GM12891 (cell line): Measurements from ENCODE around the gene ZNF236.

Source experiments
- PAX5 ChIP-seq: IDR thresholded peaks from 2 replicates; pipeline ENCODE4 v1.6.1; 2011; ENCODE audit warnings: low read length, moderate library complexity, mild to moderate bottlenecking; ENCODE audit not compliant: insufficient read depth, severe bottlenecking
- POLR2A ChIP-seq: IDR thresholded peaks from 2 replicates; pipeline ENCODE4 v1.6.1; 2011; ENCODE audit warnings: low read depth, low read length, control low read depth
- POLR2AphosphoS5 ChIP-seq: IDR thresholded peaks from 2 replicates; pipeline ENCODE4 v1.6.1; 2011; ENCODE audit warnings: low read depth, low read length, control low read depth
- POU2F2 ChIP-seq: IDR thresholded peaks from 2 replicates; pipeline ENCODE4 v1.6.1; 2011; ENCODE audit warnings: low read depth, mild to moderate bottlenecking, control low read depth, low read length, moderate library complexity
- SPI1 ChIP-seq: IDR thresholded peaks from 2 replicates; pipeline ENCODE4 v1.6.1; 2011; ENCODE audit warnings: low read depth, low read length, control low read depth
- TAF1 ChIP-seq: IDR thresholded peaks from 2 replicates; pipeline ENCODE4 v1.6.1; 2011; ENCODE audit warnings: low read depth, low read length, control low read depth

- TF ChIP-seq POLR2AphosphoS5 (no peak), POLR2A (no peak), TAF1 (no peak), PAX5 (no peak), SPI1 (no peak), POU2F2 (no peak)
These were observed 173.5 kb downstream of the ZNF236 start for GRCh38 chr18:76995896-76996295.
